ENCODE data around the gene LRP11. TPM values are rescaled to one million over a fixed set of nuclear protein-coding genes. Genes with fewer than 3 reads are reported as not detected.
"Not testable (repeated sequence)": the region's sequence is repeated elsewhere in the genome, so short reads cannot be mapped to it uniquely, and the experiment has no call there.

LRP11 gene
- total RNA-seq, 1 experiment from 2014 or later: 14.8 TPM

DNA sequence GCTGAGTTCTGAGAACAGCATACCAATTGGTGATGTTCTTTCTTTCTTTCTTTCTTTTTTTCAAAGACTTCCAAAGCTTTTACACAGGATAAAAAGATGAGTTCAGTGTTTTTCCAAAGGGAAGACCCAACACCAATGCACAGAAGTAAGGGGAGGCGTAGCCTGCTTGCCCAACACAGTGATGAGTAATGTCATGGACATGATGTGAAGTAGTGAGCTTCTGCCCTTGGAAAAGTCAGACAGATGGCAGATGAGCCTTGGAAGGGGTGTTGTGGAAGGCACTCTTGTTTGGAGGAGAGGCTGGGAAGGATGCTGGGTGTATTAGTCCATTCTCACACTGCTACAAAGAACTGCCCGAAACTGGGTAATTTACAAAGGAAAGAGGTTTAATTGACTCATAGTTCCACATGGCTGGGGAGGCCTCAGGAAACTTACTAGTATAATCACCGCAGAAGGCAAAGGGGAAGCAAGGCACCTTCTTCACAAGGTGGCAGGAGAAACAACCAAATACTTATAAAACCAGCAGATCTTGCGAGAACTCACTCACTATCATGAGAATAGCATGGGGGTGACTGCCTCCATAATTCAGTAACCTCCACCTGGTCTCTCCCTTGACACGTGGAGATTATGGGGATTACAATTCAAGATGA is 12.6 kb downstream of the LRP11 start:
- TF ChIP-seq, protein P1, sequence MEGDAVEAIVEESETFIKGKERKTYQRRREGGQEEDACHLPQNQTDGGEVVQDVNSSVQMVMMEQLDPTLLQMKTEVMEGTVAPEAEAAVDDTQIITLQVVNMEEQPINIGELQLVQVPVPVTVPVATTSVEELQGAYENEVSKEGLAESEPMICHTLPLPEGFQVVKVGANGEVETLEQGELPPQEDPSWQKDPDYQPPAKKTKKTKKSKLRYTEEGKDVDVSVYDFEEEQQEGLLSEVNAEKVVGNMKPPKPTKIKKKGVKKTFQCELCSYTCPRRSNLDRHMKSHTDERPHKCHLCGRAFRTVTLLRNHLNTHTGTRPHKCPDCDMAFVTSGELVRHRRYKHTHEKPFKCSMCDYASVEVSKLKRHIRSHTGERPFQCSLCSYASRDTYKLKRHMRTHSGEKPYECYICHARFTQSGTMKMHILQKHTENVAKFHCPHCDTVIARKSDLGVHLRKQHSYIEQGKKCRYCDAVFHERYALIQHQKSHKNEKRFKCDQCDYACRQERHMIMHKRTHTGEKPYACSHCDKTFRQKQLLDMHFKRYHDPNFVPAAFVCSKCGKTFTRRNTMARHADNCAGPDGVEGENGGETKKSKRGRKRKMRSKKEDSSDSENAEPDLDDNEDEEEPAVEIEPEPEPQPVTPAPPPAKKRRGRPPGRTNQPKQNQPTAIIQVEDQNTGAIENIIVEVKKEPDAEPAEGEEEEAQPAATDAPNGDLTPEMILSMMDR (conservative IDR thresholded peaks at IDR 0.05): no peak
- Histone ChIP-seq H2AK5ac (ENCODE audit: insufficient read length, low read length) (no peak overlapping the region), H2BK5ac (ENCODE audit: insufficient read length, low read length) (no peak overlapping the region), H2AFZ (ENCODE audit: low read length) (no peak overlapping the region), H2BK12ac (ENCODE audit: insufficient read length, low read depth, low read length) (no peak overlapping the region), H3K9ac (ENCODE audit: extremely low read depth, insufficient read length, low read length) (no peak overlapping the region), H3K27ac (ENCODE audit: insufficient read length, low read depth, low read length) (no peak overlapping the region), H3K9me3 (ENCODE audit: control insufficient read depth, low read depth, low read length) (no peaks in the 10 kb centered on the region), H2BK120ac (ENCODE audit: low read depth, low read length, poor library complexity, severe bottlenecking) (no peak overlapping the region), H3K4ac (ENCODE audit: low read depth, low read length) (no peak overlapping the region), H3K4me1 (ENCODE audit: insufficient read depth, low read length) (no peaks in the 10 kb centered on the region; the same call in 1 of the 2 replicates), H2BK20ac (ENCODE audit: low read depth, low read length, poor library complexity, severe bottlenecking) (no peak overlapping the region), H3K4me2 (ENCODE audit: insufficient read depth, insufficient read length, low read length) (no peak overlapping the region), H3K18ac (ENCODE audit: insufficient read length, low read depth, low read length) (no peak overlapping the region), H3K27me3 (ENCODE audit: insufficient read depth, low read length) (no peaks in the 10 kb centered on the region), H3K14ac (ENCODE audit: insufficient read depth, low read length) (no peak overlapping the region), H3T11ph (ENCODE audit: low read length) (no peak overlapping the region), H4K8ac (replicated peaks; ENCODE audit: insufficient read length, low read depth, low read length) (no peak overlapping the region), H3K79me2 (ENCODE audit: insufficient read depth, low read length) (no peaks in the 10 kb centered on the region), H4K5ac (ENCODE audit: insufficient read length, low read depth, low read length) (no peak overlapping the region), H4K20me1 (ENCODE audit: control insufficient read depth, insufficient read depth, insufficient read length) (no peaks in the 10 kb centered on the region), H3K79me1 (ENCODE audit: insufficient read depth, low read depth, low read length, poor library complexity, severe bottlenecking) (no peaks in the 10 kb centered on the region), H3K23ac (ENCODE audit: insufficient read length, low read depth, low read length) (no peak overlapping the region), H4K91ac (ENCODE audit: insufficient read length, low read depth, low read length) (no peak overlapping the region), H3K56ac (ENCODE audit: insufficient read length, low read depth, low read length) (no peak overlapping the region), H3K23me2 (ENCODE audit: insufficient read length, low read depth, low read length, poor library complexity, severe bottlenecking) (no peaks in the 10 kb centered on the region), H2BK15ac (ENCODE audit: low read depth, low read length) (no peak overlapping the region)
- Mint-ChIP-seq H3K4me3 (no peak overlapping the region), H3K27ac (no peak overlapping the region), H3K27me3 (ENCODE audit: low read depth) (no peaks in the 10 kb centered on the region), H3K4me1 (peaks cover 17 to 20% of the 10 kb centered on the region in 2 experiments), H3K9me3 (no peaks in the 10 kb centered on the region), H3K36me3 (ENCODE audit: insufficient read depth in 1 of 3, low read depth in 3 of 3) (no peaks in the 10 kb centered on the region)
- WGBS (ENCODE audit: extremely low coverage, insufficient read length, low lambda C conversion rate): no CpG with 5 or more reads among the region's 5 CpGs
- no peak for DNase-seq

GRCh38 chr6:149848343-149848742 is 15.8 kb downstream of the LRP11 start:
- not testable (repeated sequence) for H3K4me2 ChIP-seq (ENCODE audit: insufficient read depth, insufficient read length, low read length); H3K27ac ChIP-seq (ENCODE audit: insufficient read length, low read depth, low read length)

More at GRCh38 chr6:149848343-149848742, 15.8 kb downstream of the LRP11 start:
- no CpG with 5 or more reads among the region's 4 CpGs for WGBS (ENCODE audit: extremely low coverage, insufficient read length, low lambda C conversion rate)
- not testable (repeated sequence) for H3K27me3 Mint-ChIP-seq (ENCODE audit: low read depth); H4K91ac ChIP-seq (ENCODE audit: insufficient read length, low read depth, low read length); H3K23ac ChIP-seq (ENCODE audit: insufficient read length, low read depth, low read length); H3K56ac ChIP-seq (ENCODE audit: insufficient read length, low read depth, low read length); H3K9me3 Mint-ChIP-seq; H3K9ac ChIP-seq (ENCODE audit: extremely low read depth, insufficient read length, low read length); H3K4ac ChIP-seq (ENCODE audit: low read depth, low read length); H3K23me2 ChIP-seq (ENCODE audit: insufficient read length, low read depth, low read length, poor library complexity, severe bottlenecking); H3K4me3 Mint-ChIP-seq; H4K8ac ChIP-seq (replicated peaks; ENCODE audit: insufficient read length, low read depth, low read length); H3K4me1 Mint-ChIP-seq; H3K14ac ChIP-seq (ENCODE audit: insufficient read depth, low read length); H2BK20ac ChIP-seq (ENCODE audit: low read depth, low read length, poor library complexity, severe bottlenecking); H4K5ac ChIP-seq (ENCODE audit: insufficient read length, low read depth, low read length); H3K4me1 ChIP-seq (ENCODE audit: insufficient read depth, low read length); H3K18ac ChIP-seq (ENCODE audit: insufficient read length, low read depth, low read length); H2BK12ac ChIP-seq (ENCODE audit: insufficient read length, low read depth, low read length); H2AFZ ChIP-seq (ENCODE audit: low read length); H3K27me3 ChIP-seq (ENCODE audit: insufficient read depth, low read length); H2BK5ac ChIP-seq (ENCODE audit: insufficient read length, low read length); H4K20me1 ChIP-seq (ENCODE audit: control insufficient read depth, insufficient read depth, insufficient read length); H3K9me3 ChIP-seq (ENCODE audit: control insufficient read depth, low read depth, low read length); H3K36me3 Mint-ChIP-seq (ENCODE audit: insufficient read depth in 1 of 3, low read depth in 3 of 3); H3K79me1 ChIP-seq (ENCODE audit: insufficient read depth, low read depth, low read length, poor library complexity, severe bottlenecking); H3T11ph ChIP-seq (ENCODE audit: low read length); H3K79me2 ChIP-seq (ENCODE audit: insufficient read depth, low read length); H2BK120ac ChIP-seq (ENCODE audit: low read depth, low read length, poor library complexity, severe bottlenecking); H2AK5ac ChIP-seq (ENCODE audit: insufficient read length, low read length); H2BK15ac ChIP-seq (ENCODE audit: low read depth, low read length); DNase-seq
- H3K27ac Mint-ChIP-seq: peak overlapping the region in 1 of 3 experiments; percentile 81; a peak in 2 of 7 replicates

All from H9 (cell line).